Colonic mucosa (tissue), 4 donors: Measurements from ENCODE around the gene ZNF564. TPM values are rescaled to one million over a fixed set of nuclear protein-coding genes. Genes with fewer than 3 reads are reported as not detected.

ENCODE experiments used
- DNase-seq: peaks from one replicate; pipeline ENCODE4 v3.0.0-alpha.2; 2020
- H3K27ac ChIP-seq: fragments of 200-600 bp; one replicate; pipeline ENCODE4 v1.8.0; 2021
- H3K27me3 ChIP-seq: fragments of 200-600 bp; one replicate; pipeline ENCODE4 v1.8.0; 2021
- H3K36me3 ChIP-seq: fragments of 200-600 bp; one replicate; pipeline ENCODE4 v1.8.0; 2021
- H3K4me1 ChIP-seq: fragments of 200-600 bp; one replicate; pipeline ENCODE4 v1.8.0; 2021; ENCODE audit warnings: mild to moderate bottlenecking
- H3K4me3 ChIP-seq: fragments of 200-600 bp; one replicate; pipeline ENCODE4 v1.8.0; 2021
- H3K9ac ChIP-seq, 2 donors: one replicate each; pipeline ENCODE4 v1.7.0; 2013; ENCODE audit warnings: control low read depth in 2 of 2, low read depth in 2 of 2, low read length in 2 of 2
- H3K9me3 ChIP-seq: fragments of 200-600 bp; one replicate; pipeline ENCODE4 v1.8.0; 2021
- CTCF ChIP-seq: fragments of 200-600 bp; IDR thresholded peaks from one replicate; pipeline ENCODE4 v1.8.0; 2022; ENCODE audit warnings: antibody characterized with exemption, mild to moderate bottlenecking
- intact Hi-C: fragments of 100-400 bp; cut with DNase I; formaldehyde crosslinking; loops from one replicate; pipeline ENCODE4 v1.14.1; 2022
- total RNA-seq, 2 donors: library from RNA; stranded (reverse); fragmentation: NEBNext Ultra II Directional in 1 of 2; extraction: Animal tissue kit (Norgen Biotek cat#: 25700) in 1 of 2; gene quantifications; one replicate each; pipeline ENCODE4 v1.2.1, GENCODE V29; 2021
- donor health status: healthy.
- donor health status: DM: no; HTN: no; CAD: no.
- donor health status: DM: no; HTN: no; CAD: no.

Gene ZNF564
- total RNA-seq, 2 donors from 2014 or later, result 14.8 to 17.4 TPM

GRCh38 chr19:12478234-12478941 lies 72.9 kb downstream of the ZNF564 start:
- intact Hi-C loops, result no loop called here
- no peak for TF ChIP-seq CTCF
- no peaks in the 10 kb centered on the region for H3K36me3 ChIP-seq
- no peaks in the 10 kb centered on the region for H3K9me3 ChIP-seq
- no peaks in the 10 kb centered on the region for H3K27me3 ChIP-seq
- H3K4me1 ChIP-seq, result no peaks in the 10 kb centered on the region
- no peak overlapping the region for H3K9ac ChIP-seq
- H3K4me3 ChIP-seq, result no peak overlapping the region
- peak; percentile 64 for DNase-seq
- H3K27ac ChIP-seq, result no peak overlapping the region

Other genes with a start within 250 kb of the ZNF564 start
- 1 to 10 TPM; 2.7 to 3.0 TPM for gene ZNF563, start 217.8 kb downstream of the ZNF564 start, total RNA-seq
- 1 to 10 TPM; 1.6 to 3.2 TPM for gene ZNF442, start 185.8 kb downstream of the ZNF564 start, total RNA-seq
- gene ZNF799, start 150.2 kb downstream of the ZNF564 start, total RNA-seq, result 1 to 10 TPM; 7.3 to 7.6 TPM
- 1 to 10 TPM; 7.4 to 7.6 TPM for gene ZNF443, start 110.5 kb downstream of the ZNF564 start, total RNA-seq
- gene ZNF709, start 66.7 kb downstream of the ZNF564 start, total RNA-seq, result 1 to 10 TPM; 1.3 to 2.0 TPM
- gene ZNF490, start 59.3 kb upstream of the ZNF564 start, total RNA-seq, result 1 to 10 TPM; 6.2 to 7.5 TPM
- 10 to 100 TPM; 17.9 to 20.5 TPM for gene ZNF791, start 59.4 kb upstream of the ZNF564 start, total RNA-seq
- 10 to 100 TPM; 51.7 to 67.4 TPM for gene MAN2B1, start 115.3 kb upstream of the ZNF564 start, total RNA-seq
- 10 to 100 TPM in 1 of 2 donors, 1 to 10 TPM in 1; 7.3 to 17.9 TPM for gene WDR83, start 115.3 kb upstream of the ZNF564 start, total RNA-seq
- gene DHPS, start 130.4 kb upstream of the ZNF564 start, total RNA-seq, result 10 to 100 TPM; 66.2 to 87.5 TPM
- not detected for gene GNG14, start 136.5 kb upstream of the ZNF564 start, total RNA-seq
- gene FBXW9, start 145.1 kb upstream of the ZNF564 start, total RNA-seq, result 10 to 100 TPM in 1 of 2 donors, 1 to 10 TPM in 1; 6.5 to 10.3 TPM
- 10 to 100 TPM; 46.7 to 65.5 TPM for gene TNPO2, start 172.4 kb upstream of the ZNF564 start, total RNA-seq
- gene TRIR, start 183.2 kb upstream of the ZNF564 start, total RNA-seq, result 100 to 1,000 TPM; 130 to 217 TPM
- 10 to 100 TPM; 53.6 to 77.2 TPM for gene GET3, start 186.0 kb upstream of the ZNF564 start, total RNA-seq
- 10 to 100 TPM; 12.1 to 22.6 TPM for gene BEST2, start 200.3 kb upstream of the ZNF564 start, total RNA-seq
- 10 to 100 TPM; 54.8 to 72.0 TPM for gene HOOK2, start 224.1 kb upstream of the ZNF564 start, total RNA-seq
- gene JUNB, start 240.0 kb upstream of the ZNF564 start, total RNA-seq, result 100 to 1,000 TPM; 113 to 173 TPM